ENCODE measurements around the gene ACR. TPM values are rescaled to one million over a fixed set of nuclear protein-coding genes. Genes with fewer than 3 reads are reported as not detected.

The ACR gene
- total RNA-seq, 2 donors from 2014 or later: 1.5 TPM; not detected in 1

DNA sequence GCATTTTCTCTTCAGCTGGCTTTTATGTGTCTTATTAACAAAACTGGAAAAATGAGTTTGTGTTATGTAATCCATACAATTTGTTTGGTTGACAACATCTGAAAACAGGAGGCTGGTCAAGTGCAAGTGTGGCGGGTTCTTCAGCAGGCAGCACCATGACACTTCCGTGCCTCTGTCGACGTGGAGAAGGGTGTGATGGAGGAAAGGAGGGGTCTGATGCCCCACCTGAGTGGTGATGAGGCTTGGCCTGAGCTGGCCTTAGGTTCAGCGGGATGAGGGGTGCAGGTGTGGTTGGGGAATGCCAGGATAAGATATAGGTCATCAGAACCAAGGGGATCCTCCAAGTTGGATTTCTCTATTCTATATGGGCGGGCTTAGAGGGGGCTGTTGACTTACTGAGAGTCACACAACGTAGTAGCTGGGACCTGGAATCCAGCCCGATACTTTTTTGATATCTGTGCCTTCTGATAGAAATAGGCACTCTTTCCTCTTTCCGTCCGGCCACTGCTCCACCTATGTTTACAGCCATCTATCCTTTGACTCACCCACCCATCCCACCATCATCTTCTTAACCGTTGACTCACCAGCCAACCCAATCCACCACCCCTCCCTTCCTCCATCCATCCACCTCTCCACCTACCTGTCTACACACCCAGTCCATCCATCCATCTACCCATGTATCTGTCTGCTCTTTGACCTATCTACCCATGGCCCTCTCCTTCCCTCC is 36.4 kb upstream of the ACR start:
- no peak for DNase-seq
- ATAC-seq: no peak
- intact Hi-C loops (cut with DNase I): no loop called here

DNA sequence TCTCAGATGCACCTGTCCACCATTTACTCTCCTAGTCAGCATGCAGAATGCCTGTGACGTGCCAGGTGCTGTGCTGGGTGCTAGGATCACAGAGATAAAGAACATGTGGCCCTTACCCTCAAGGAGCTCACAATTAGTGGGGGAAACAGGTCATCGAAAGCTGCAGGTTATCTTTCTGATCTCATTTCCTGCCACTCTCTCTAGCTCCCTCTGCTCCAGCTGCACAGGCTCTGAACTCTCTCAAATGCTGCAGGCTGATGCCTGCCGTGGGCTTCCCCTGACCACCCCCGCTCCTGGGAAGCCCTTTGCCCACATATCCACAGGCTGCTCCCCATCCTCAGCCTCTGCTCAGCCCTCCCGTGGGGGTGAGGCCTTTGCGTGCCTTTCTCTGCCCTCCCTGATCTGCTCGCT is 35.7 kb upstream of the ACR start:
- no peak for ATAC-seq
- no peak for DNase-seq
- intact Hi-C loops (cut with DNase I): no loop called here

DNA sequence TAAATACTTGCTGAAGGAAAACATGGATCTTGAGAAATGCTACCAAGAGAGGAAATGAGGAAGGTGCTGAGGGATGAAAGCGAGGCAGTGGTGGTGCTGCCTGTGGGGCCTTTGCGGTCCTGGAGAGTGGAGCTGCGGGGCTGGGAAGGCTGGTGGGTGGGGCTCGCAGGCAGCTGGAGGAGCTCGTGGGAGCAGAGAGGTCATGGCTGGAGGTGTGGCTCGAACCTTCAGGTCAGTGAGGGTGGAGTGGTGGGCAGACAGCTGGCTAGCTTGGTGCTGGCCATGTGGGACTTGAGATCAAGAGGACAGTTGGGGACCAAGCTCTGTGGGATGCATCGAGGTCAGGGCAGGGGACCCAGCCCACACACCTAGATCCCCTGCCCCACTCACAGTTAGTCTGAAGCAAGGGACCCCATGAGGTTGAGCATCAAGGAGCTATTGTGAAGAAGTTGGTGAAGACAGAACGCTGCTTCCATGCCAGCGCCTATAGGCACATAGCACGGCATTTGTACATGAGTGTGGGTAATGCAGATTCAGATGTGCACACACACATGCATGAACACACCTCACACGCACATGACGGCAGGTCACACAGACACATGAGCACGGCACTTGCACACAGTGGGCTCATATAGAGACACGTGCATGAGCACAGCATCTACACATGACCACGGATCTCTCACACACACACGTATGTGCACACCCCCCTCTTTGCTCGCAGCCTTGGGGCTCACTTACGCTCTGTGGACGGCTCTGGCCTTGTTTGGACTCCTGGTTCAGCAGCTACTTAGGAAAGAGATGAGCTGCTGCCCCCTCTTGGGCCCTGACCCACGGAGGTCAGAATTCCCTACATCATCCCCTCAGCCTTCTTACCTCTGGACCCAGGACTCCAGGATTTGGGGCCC is 34.9 kb upstream of the ACR start:
- intact Hi-C loops (cut with DNase I): no loop called here
- ATAC-seq (no peak), DNase-seq (no peak)

DNA sequence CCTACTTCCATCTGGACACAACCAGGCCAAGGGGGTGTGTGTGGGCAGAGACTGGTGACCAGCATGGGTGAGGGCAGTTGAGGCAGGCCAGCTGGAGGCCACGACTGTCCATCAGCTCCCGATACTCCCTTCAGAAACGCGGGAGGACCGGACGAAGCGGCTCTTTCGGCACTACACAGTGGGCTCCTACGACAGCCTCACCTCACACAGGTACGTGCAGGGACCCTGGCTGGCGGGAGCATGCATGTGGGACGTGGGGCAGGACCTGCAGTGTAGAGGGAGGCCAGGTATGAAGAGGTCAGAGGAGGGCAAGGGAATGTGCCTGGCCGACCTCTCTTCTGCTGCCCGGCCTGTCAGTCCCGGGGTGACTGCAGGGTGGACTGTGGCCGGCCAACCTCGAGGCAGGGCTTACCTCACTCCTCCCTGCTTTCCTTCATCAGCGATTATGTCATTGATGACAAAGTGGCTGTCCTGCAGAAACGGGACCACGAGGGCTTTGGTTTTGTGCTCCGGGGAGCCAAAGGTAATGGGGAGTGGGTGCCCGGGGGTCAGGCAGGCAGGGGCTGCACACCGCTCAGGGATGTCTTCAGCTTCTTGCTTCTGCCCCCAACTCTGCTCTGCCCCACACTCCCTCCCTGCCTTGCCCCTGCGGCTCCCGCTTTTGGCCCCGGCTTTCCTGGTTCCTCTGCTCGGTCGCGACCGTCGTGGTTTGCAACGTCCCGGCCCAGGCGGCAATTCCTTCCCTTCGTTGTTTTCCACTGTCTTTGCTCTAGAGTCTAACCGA is 34.1 kb upstream of the ACR start:
- ATAC-seq (no peak), DNase-seq (no peak)
- intact Hi-C loops (cut with DNase I): no loop called here

DNA sequence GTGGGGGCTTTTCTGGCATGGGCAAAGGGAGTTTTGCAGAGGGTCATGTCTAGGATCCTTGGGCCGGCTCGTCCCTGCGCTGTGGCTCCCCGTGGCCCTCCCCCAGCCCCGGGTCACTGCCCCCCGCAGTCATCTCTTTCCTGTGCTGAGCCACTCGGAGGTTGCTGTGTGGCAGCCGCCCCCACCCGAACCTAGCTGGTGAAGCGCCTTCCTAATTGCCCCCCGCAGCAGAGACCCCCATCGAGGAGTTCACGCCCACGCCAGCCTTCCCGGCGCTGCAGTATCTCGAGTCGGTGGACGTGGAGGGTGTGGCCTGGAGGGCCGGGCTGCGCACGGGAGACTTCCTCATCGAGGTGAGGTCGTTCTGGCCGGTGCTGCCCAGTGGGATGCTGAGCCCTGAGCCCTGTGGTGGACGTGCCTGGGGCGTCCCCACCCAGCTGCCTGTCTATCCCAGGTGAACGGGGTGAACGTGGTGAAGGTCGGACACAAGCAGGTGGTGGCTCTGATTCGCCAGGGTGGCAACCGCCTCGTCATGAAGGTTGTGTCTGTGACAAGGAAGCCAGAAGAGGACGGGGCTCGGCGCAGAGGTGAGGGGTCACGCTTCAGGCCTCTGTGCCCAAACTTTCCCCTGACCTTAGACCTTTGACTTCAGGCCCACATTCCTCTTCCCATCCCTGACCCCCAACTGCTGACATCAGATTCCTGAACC is 33.3 kb upstream of the ACR start:
- ATAC-seq (no peak), DNase-seq (no peak)
- intact Hi-C loops (cut with DNase I): no loop called here

DNA sequence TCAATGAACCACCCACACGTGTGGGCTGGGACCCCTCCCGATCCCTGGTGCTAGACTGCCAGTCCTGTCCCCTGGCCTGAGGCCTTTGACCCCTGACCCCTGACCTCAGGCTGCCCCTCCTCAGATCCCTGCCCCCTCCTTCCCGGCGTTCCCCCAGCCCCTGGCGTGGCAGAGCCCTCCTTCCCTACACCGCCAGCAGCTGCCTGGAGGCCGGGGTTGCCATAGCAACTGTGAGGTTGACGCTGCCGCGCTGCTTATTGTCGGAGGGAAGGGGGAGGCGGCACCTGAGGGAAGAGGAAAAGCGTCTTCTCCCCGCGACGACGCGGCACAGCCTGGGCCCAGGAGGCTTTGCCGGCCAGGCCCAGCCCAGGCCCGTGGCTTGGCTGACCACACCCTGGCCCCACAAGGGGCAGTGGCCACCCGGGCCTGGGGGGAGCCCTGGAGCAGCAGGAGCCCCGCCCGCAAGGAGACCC is 32.7 kb upstream of the ACR start:
- peak; percentile 59 for DNase-seq
- peak; percentile 13 to 25 for ATAC-seq
- intact Hi-C loops (cut with DNase I): no loop called here

DNA sequence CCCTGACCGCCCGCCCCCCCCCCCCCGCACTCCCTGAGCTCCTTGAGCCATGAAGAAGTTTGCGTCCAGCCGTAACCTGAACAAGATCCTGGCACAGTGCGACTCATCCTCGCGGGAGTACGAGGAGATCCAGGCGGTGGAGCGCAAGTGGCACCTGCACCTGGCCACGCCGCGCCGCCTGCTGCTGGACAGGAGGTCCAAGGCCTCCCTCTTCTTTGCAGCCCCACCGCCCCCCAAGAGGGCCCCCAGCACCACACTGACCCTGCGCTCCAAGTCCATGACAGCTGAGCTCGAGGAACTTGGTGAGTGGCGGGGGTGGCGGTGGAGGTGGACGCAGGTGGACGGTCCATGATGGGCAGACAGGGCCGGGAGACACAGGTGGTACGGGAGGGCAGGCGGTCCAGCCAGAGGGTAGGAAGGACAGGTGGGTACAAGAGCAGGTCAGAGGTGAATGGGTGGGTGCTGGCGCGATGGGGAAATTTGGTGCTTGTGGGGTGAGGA is 32.1 kb upstream of the ACR start:
- intact Hi-C loops (cut with DNase I): no loop called here
- DNase-seq (peak; percentile 14), ATAC-seq (no peak)

DNA sequence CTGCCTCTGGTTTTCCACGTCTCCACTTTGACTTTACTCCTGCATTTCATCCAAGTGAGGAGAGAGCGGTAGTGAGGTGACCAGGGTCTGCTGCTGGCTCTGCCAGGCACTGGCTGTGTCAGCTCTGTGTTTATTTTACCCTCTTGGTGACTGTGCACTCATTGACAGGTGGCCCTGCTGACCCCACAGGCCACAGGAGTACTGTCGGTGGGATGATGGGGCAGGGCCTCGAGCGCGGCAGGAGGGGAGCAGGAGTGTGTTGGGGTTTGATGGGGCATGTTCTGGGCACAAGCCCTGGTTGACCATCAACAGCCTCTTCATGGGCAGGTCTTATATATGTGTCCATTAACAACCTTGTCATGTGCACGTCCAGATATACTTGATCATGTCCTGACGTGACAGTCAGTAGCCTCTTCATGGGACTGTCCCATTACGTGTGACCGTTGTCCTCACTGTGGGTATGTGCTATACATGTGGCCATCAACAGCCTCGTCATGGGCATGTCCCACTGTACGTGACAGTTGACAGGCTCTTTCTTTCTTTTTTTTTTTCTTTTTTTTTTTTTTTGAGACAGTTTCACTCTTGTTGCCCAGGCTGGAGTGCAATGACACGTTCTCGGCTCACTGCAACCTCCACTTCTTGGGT is 31.4 kb upstream of the ACR start:
- intact Hi-C loops (cut with DNase I): no loop called here
- DNase-seq (peak; percentile 4), ATAC-seq (no peak)

DNA sequence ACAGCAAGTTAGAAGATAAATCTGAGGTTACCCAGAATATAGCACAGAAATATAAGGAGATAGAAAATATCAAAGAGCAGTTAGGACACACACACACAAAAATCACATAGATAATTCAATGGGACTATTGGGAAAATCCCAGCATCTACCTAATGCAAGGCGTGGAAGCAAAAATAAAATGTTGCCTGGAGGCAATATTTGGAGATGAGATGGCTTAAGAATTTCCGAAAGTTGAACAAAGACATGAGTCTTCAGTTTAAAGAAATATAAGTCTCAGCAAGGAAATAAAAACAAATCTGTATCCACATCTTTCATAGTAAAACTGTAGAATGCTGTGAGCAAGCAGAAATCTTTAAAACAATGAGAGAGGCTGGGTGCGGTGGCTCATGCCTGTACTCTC is 29.5 kb upstream of the ACR start:
- intact Hi-C loops (cut with DNase I): no loop called here
- DNase-seq (no peak), ATAC-seq (no peak)

DNA sequence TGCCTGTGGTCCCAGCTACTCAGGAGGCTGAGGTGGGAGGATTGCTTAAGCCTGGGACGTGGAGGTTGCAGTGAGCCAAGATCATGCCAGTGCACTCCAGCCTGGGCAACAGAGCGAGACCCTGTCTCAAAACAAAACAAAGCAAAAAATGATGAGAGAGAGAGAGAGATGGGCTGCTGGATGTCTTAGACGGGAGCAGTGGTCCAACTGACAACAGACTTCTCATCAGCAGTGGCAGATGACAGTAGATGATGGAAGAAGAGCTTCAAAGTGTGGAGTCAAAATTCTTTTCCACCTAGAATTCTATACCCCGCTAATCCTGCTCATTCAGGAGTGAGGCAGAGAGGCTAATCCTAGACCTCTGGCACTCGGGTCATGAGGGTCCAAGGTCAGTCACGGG is 29.0 kb upstream of the ACR start:
- intact Hi-C loops (cut with DNase I): no loop called here
- no peak for ATAC-seq
- no peak for DNase-seq

DNA sequence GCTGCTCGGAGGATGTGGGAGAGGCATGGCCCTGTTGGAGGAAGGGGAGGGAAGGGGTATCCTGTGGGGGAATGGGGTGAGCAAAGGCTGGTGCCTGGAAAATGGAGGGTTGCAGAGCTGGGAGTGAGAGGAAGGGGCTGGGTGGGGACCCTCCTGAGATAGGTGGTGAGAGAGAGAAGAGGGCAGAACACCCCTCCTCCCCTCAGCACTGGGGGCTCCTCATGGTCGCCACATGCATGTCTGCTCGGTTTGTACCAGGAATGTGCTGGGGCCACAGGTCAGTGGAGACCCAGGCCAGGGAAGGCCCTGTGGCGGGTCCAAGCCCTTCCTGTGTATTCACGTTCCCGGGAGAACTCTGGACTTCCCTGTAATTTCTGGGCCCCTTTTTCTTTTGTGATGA is 27.8 kb upstream of the ACR start:
- DNase-seq: peak; percentile 12

DNA sequence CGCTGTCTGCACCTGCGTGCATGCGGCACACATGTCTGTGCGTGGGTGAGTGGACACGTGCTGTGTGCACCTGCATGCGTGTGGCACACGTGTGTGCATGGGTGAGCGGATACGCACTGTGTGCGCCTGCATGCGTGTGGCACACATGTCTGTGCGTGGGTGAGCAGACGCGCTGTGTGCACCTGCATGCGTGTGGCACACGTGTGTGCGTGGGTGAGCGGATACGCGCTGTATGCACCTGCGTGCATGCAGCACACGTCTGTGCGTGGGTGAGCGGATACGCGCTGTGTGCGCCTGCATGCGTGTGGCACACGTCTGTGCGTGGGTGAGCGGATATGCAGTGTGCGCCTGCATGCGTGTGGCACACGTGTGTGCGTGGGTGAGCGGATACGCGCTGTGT is 27.1 kb upstream of the ACR start:
- intact Hi-C loops (cut with DNase I): no loop called here
- ATAC-seq (no peak), DNase-seq (peak; percentile 12)

More for the DNA sequence above, 27.8 kb upstream of the ACR start:
- intact Hi-C loops (cut with DNase I): no loop called here
- no peak for ATAC-seq

DNA sequence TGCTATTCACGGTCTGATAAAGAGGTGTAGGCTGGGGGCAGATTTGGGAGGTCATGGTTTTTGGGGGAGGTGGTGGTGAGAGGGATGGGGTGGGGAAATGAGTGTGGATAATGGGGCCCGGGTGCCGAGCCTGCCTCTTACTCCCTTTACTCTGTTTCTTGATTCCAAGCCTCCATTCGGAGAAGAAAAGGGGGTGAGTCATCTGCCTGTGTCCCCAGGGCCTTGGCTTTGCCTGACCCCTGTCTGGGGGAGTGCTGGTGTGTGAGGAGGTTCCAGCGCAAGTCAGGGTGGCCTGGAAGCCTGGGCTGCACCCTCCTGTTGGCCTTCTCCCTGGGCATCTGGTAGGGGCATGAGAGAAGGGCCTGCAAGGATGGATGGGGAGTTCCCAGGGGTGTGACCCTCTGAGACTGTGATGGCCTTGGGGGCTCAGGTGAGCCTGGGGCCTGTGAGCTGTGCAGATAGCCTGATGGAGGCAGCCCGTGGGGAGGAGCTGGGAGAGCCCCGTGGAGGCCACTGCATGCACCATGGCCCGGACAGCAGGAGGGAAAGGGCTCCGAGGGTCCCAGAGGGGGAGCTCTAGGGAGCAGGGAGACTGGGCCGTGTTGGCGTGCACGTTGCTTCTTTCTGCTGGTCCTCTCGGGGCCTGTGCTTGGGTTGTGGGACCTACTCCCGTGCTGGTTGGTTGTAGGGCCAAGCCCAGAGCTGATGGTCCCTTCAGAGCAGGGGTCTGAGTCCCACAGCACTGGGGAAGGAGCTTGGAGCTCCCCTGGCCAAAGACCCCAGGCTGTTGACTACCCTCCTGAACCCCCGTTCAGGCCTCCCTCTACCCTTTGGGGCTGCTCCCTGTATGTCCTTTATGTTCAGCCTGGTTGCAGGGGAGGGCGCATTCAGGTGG is 26.3 kb upstream of the ACR start:
- intact Hi-C loops (cut with DNase I): no loop called here
- DNase-seq (peak; percentile 16), ATAC-seq (no peak)

DNA sequence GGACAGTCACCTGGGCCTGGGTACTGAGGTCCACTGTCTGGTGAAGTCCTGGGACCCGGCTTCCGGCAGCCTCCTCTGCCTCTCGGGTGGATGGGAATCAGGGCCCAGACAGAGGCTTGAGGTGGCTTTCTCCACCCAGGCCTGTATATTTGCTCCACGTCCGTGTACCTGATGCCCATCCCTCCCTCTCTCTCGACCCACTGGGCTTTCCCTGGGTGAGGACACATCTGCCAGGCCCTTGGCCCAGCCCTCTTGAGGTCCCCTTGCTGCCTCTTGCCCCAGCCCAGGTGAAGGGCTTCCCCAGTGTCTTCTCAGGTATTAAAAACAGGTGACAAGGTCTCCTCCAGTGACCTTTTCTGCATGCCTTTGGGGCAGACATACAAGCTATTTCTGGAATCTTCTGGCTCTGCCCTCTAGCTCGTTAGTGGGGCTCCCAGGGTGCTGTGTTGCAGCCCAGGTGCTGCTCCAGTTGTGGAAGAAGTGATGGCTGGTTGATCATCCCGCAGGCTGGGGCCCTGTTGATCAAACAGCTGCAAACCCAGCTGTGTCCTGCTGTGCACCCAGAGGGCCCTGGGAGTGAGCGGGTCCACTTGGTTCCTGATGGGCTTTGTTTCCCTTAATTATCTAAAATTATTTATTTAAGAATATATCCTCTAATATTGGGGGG is 25.5 kb upstream of the ACR start:
- no peak for ATAC-seq
- DNase-seq: peak; percentile 6
- intact Hi-C loops (cut with DNase I): no loop called here

DNA sequence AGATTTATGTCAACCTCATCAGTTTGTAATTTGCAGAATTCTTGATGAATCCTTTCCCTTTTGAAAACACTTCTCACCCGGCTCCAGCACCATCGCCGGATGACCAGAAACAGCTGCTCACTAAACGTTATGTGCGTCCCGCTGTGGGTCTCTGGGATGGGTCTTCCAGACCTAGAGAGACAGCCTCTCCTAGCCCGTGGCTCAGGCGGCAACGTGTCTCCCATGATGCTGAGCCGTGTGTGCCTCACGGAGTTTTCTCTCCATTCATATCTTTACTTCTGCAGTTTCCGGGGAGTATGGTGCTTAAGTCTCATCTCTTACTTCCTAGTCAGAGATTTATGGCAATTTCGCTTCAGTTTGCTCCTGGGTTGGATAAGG is 25.0 kb upstream of the ACR start:
- DNase-seq (peak; percentile 19), ATAC-seq (no peak)
- intact Hi-C loops (cut with DNase I): no loop called here

DNA sequence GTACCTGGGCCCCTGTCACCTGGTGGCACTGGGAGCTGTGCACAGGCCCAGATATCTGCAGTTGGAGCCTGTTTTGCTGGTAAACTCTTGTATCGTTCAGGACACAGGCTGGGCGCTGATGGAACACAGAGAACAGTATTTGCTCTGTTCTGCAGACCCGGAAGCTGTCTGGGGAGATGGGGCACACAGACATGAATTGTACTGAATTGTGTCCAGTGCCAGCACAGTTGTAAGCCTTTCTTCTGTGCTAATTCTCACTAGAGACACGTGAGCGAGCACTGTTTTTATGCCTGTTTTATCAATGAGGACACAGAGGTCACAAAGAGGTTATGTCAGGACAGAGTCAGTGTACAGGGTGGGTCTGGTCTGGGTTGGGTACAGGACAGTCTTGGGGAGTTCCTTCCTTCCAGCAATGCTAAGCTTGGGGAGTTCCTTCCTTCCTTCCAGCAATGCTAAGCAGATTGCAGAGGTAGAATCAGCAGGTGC is 24.4 kb upstream of the ACR start:
- DNase-seq: peak; percentile 15
- intact Hi-C loops (cut with DNase I): no loop called here
- ATAC-seq: peak; percentile 39 to 63

DNA sequence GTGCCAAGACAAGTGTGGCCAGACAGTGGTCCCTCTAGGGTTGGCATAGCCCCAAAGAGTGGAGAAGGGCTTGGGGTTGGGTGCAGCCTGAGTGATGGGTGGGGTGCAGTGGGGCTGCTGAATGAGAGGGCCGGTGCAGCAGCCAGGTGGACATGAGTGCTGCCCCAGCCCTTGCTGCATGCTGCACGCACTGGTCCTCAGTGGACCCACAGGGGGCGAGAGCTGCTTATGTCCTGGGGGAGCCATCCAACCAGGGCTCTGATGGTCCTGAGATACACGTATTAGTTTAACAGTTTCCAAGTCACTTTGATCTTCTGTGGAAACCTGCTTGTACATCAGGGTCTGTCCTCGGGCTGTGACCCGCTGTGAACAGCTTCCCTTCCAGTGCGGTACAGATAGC is 23.9 kb upstream of the ACR start:
- ATAC-seq: peak in 1 of 2 donors; percentile 4
- intact Hi-C loops (cut with DNase I): no loop called here

More for the DNA sequence above, 23.9 kb upstream of the ACR start:
- no peak for DNase-seq
